ENCODE data around the gene PIK3R2. TPM values are rescaled to one million over a fixed set of nuclear protein-coding genes. Genes with fewer than 3 reads are reported as not detected.

PIK3R2 gene
- total and polyA plus RNA-seq, 4 donors: 1.8 to 21.8 (median 9.6) TPM

DNA sequence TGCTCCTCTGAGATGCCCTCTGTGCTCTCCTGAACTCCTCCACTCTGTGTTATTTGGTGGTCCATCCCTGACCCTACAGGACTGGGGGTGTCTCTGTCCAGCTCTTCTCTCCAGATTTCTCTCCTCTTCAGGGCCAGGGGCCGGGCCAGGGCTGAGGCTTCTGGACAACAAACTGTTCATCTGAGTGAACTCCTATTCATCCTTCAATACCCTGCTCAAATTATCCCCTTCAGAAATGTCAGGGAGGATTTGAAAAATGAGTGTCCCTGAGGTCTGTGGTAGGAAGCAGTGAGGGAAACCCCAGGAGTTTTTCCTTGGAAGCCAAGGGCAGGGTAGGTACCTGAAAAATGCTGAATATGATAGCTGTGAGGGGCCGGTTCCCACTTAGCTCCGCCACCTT is 65.6 kb downstream of the PIK3R2 start:
- H3K4me3 ChIP-seq (ENCODE audit: low read length in 2 of 2): no peak overlapping the region
- no peaks in the 10 kb centered on the region for H3K27me3 ChIP-seq (ENCODE audit: control insufficient read depth in 1 of 2, insufficient read depth in 2 of 2, low read length in 1 of 2)
- H3K27ac ChIP-seq (ENCODE audit: low read depth in 1 of 2, low read length in 2 of 2): no peak overlapping the region
- ATAC-seq (ENCODE audit: low FRiP score): no peak
- no peaks in the 10 kb centered on the region for H3K9me3 ChIP-seq (ENCODE audit: control insufficient read depth, low read length)
- DNase-seq: no peak
- WGBS, 2 donors: 92 to 93% methylated on average over 3 of the region's 3 CpGs
- no peaks in the 10 kb centered on the region for H3K36me3 ChIP-seq (ENCODE audit: control insufficient read depth in 1 of 2, insufficient read depth in 2 of 2, low read length in 1 of 2)
- H3K4me1 ChIP-seq (ENCODE audit: control insufficient read depth in 1 of 2, insufficient read depth in 2 of 2, low read length in 2 of 2): no peaks in the 10 kb centered on the region
- intact Hi-C loops (cut with DNase I): loop anchor here in 1 of 2 donors (10.0 kb wide), 1 partner anchor 116 kb away; no protein-coding TSS in a partner anchor

Other genes with a start within 250 kb of the PIK3R2 start
- gene CCDC124, start 220.1 kb upstream of the PIK3R2 start, total RNA-seq: 10 to 100 TPM; 48.9 to 58.7 TPM
- 100 to 1,000 TPM; 123 to 162 TPM for gene CCDC124, start 220.1 kb upstream of the PIK3R2 start, polyA plus RNA-seq
- under 1 TPM in 1 of 2 donors, not detected in 1; 0.13 TPM for gene KCNN1, start 186.1 kb upstream of the PIK3R2 start, total RNA-seq
- under 1 TPM in 1 of 2 donors, not detected in 1; 0.13 TPM for gene KCNN1, start 186.1 kb upstream of the PIK3R2 start, polyA plus RNA-seq
- 10 to 100 TPM; 40.6 to 60.5 TPM for gene ARRDC2, start 145.0 kb upstream of the PIK3R2 start, total RNA-seq
- 100 to 1,000 TPM in 1 of 2 donors, 10 to 100 TPM in 1; 82.5 to 104 TPM for gene ARRDC2, start 145.0 kb upstream of the PIK3R2 start, polyA plus RNA-seq
- 1 to 10 TPM; 1.7 to 2.6 TPM for gene IL12RB1, start 66.2 kb upstream of the PIK3R2 start, total RNA-seq
- gene IL12RB1, start 66.2 kb upstream of the PIK3R2 start, polyA plus RNA-seq: under 1 TPM; 0.69 to 0.75 TPM
- gene MAST3, start 55.4 kb upstream of the PIK3R2 start, total RNA-seq: 10 to 100 TPM; 21.5 to 25.2 TPM
- gene MAST3, start 55.4 kb upstream of the PIK3R2 start, polyA plus RNA-seq: 10 to 100 TPM in 1 of 2 donors, 1 to 10 TPM in 1; 4.4 to 32.7 TPM
- gene IFI30, start 20.6 kb downstream of the PIK3R2 start, total RNA-seq: 10 to 100 TPM; 85.2 to 92.7 TPM
- 100 to 1,000 TPM in 1 of 2 donors, 10 to 100 TPM in 1; 35.0 to 107 TPM for gene IFI30, start 20.6 kb downstream of the PIK3R2 start, polyA plus RNA-seq
- gene MPV17L2, start 40.1 kb downstream of the PIK3R2 start, total RNA-seq: 1 to 10 TPM; 5.7 to 6.2 TPM
- gene MPV17L2, start 40.1 kb downstream of the PIK3R2 start, polyA plus RNA-seq: 10 to 100 TPM in 1 of 2 donors, 1 to 10 TPM in 1; 6.1 to 12.2 TPM
- gene RAB3A, start 50.9 kb downstream of the PIK3R2 start, total RNA-seq: 1 to 10 TPM; 3.4 to 3.8 TPM
- 1 to 10 TPM; 2.1 to 2.6 TPM for gene RAB3A, start 50.9 kb downstream of the PIK3R2 start, polyA plus RNA-seq
- gene PDE4C, start 73.3 kb downstream of the PIK3R2 start, total RNA-seq: 1 to 10 TPM; 1.7 to 2.3 TPM
- under 1 TPM; 0.03 to 0.25 TPM for gene PDE4C, start 73.3 kb downstream of the PIK3R2 start, polyA plus RNA-seq
- gene IQCN, start 121.3 kb downstream of the PIK3R2 start, total RNA-seq: 10 to 100 TPM in 1 of 2 donors, 1 to 10 TPM in 1; 8.1 to 12.2 TPM
- gene IQCN, start 121.3 kb downstream of the PIK3R2 start, polyA plus RNA-seq: 10 to 100 TPM in 1 of 2 donors, 1 to 10 TPM in 1; 4.5 to 20.7 TPM
- 100 to 1,000 TPM; 214 to 492 TPM for gene JUND, start 128.5 kb downstream of the PIK3R2 start, total RNA-seq
- gene JUND, start 128.5 kb downstream of the PIK3R2 start, polyA plus RNA-seq: 100 to 1,000 TPM in 1 of 2 donors, 10 to 100 TPM in 1; 62.6 to 161 TPM
- gene LSM4, start 169.9 kb downstream of the PIK3R2 start, total RNA-seq: 10 to 100 TPM; 32.2 to 34.5 TPM
- gene LSM4, start 169.9 kb downstream of the PIK3R2 start, polyA plus RNA-seq: 10 to 100 TPM; 58.6 to 91.8 TPM
- gene PGPEP1, start 187.4 kb downstream of the PIK3R2 start, total RNA-seq: 10 to 100 TPM; 41.5 to 46.9 TPM
- 10 to 100 TPM; 19.2 to 25.3 TPM for gene PGPEP1, start 187.4 kb downstream of the PIK3R2 start, polyA plus RNA-seq
- 1 to 10 TPM; 4.2 to 9.8 TPM for gene GDF15, start 233.0 kb downstream of the PIK3R2 start, total RNA-seq
- 1 to 10 TPM; 2.8 to 3.2 TPM for gene GDF15, start 233.0 kb downstream of the PIK3R2 start, polyA plus RNA-seq
- gene LRRC25, start 244.5 kb downstream of the PIK3R2 start, total RNA-seq: 10 to 100 TPM in 1 of 2 donors, 1 to 10 TPM in 1; 7.7 to 15.6 TPM
- 1 to 10 TPM; 2.2 to 7.4 TPM for gene LRRC25, start 244.5 kb downstream of the PIK3R2 start, polyA plus RNA-seq

Data from aorta (tissue), 5 donors.